GM12891 (cell line): ENCODE results near the gene UNC45A.

Experiments
- DNase-seq: peaks from one replicate; pipeline ENCODE4 v3.0.0; 2011; ENCODE audit warnings: low spot score; ENCODE audit not compliant: insufficient read length
- FAIRE-seq: peaks from 2 replicates; lab custom pipeline; 2011; peaks lifted over from hg19 to GRCh38; lab: Jason Lieb, UNC
- PAX5 ChIP-seq: IDR thresholded peaks from 2 replicates; pipeline ENCODE4 v1.6.1; 2011; ENCODE audit warnings: low read length, moderate library complexity, mild to moderate bottlenecking; ENCODE audit not compliant: insufficient read depth, severe bottlenecking
- POLR2A ChIP-seq: IDR thresholded peaks from 2 replicates; pipeline ENCODE4 v1.6.1; 2011; ENCODE audit warnings: low read depth, low read length, control low read depth
- POLR2AphosphoS5 ChIP-seq: IDR thresholded peaks from 2 replicates; pipeline ENCODE4 v1.6.1; 2011; ENCODE audit warnings: low read depth, low read length, control low read depth
- POU2F2 ChIP-seq: IDR thresholded peaks from 2 replicates; pipeline ENCODE4 v1.6.1; 2011; ENCODE audit warnings: low read depth, mild to moderate bottlenecking, control low read depth, low read length, moderate library complexity
- SPI1 ChIP-seq: IDR thresholded peaks from 2 replicates; pipeline ENCODE4 v1.6.1; 2011; ENCODE audit warnings: low read depth, low read length, control low read depth
- TAF1 ChIP-seq: IDR thresholded peaks from 2 replicates; pipeline ENCODE4 v1.6.1; 2011; ENCODE audit warnings: low read depth, low read length, control low read depth

UNC45A gene

DNA sequence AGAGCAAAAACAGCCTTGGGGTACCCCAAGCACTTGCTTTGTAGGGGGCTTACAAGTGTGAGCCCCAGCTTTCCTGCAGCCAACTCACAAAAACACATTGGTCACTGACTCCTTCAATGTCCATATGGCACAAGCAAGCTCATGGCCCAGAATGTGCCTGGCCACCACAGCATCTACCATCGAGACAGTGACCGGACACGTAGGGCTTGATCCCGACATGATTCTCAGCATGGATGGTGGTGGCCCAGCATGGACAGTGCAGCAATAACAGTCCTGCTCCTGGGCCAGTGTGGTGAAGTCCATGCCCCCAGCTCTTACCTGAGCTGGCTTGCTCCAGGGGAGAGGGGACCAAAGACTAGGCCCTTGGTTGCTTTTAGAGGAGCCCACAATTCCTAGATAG lies 6.0 kb downstream of the UNC45A start:
- DNase-seq (no peak), FAIRE-seq (no peak)
- TF ChIP-seq POU2F2 (no peak), SPI1 (no peak), POLR2A (no peak), TAF1 (no peak), PAX5 (no peak), POLR2AphosphoS5 (no peak)

DNA sequence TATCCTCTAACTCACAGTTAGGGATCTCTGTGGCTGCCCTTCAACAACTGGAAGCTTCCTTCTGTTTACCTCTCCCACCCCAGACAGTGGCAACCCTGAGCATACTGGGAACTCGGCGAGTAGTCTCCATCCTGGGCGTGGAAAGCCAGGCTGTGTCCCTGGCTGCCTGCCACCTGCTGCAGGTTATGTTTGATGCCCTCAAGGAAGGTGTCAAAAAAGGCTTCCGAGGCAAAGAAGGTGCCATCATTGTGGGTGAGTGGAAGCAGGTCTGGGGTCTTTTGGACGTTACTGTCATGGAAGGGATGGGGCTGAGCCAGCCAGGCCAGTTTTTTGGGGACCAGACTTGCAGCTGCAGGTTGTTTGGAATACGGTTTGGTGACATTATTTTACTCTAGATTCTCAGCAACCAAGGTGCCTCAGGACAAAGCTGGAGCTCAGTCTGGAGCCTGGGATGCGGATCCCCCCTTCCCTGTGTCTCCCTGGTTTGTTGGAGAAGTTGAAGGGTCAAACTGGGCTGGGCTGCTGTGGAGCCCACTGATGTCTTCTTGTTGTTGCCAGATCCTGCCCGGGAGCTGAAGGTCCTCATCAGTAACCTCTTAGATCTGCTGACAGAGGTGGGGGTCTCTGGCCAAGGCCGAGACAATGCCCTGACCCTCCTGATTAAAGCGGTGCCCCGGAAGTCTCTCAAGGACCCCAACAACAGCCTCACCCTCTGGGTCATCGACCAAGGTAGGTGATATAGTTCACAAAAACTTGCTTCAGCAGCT lies 7.5 kb downstream of the UNC45A start:
- TF ChIP-seq POLR2AphosphoS5, result no peak
- no peak for TF ChIP-seq PAX5
- TF ChIP-seq TAF1, result no peak
- no peak for TF ChIP-seq POLR2A
- no peak for TF ChIP-seq POU2F2
- no peak for TF ChIP-seq SPI1
- DNase-seq (no peak), FAIRE-seq (no peak)

DNA sequence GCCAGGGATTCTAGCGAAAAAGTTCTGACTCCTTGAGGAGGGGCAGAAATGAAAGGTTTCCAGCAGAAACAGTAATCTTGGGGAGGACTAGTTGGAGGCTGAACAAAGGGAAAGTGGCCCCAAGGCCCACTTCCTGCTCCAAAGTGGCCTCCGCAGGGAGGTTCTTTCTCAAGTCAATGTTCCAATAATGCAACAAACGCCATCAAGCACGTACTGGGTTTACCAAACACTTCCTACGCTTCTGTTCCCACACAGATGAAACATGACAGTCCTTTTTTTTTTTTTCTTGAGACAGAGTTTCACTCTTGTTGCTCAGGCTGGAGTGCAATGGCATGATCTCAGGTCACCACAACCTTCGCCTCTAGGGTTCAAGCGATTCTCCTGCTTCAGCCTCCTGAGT lies 10.0 kb downstream of the UNC45A start:
- no peak for TF ChIP-seq SPI1
- TF ChIP-seq TAF1, result no peak
- TF ChIP-seq POLR2A, result no peak
- no peak for TF ChIP-seq POLR2AphosphoS5
- TF ChIP-seq POU2F2, result no peak
- no peak for TF ChIP-seq PAX5
- FAIRE-seq, result no peak
- DNase-seq, result no peak

DNA sequence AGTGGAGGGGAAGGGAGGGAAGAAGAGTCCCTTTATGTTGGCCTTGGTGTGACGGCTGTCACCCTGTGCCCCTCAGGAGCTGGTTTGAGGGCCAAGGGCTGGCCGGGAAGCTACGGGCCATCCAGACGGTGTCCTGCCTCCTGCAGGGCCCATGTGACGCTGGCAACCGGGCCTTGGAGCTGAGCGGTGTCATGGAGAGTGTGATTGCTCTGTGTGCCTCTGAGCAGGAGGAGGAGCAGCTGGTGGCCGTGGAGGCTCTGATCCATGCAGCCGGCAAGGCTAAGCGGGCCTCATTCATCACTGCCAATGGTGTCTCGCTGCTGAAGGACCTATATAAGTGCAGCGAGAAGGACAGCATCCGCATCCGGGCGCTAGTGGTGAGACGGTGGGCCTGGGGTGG lies 11.5 kb downstream of the UNC45A start:
- DNase-seq (no peak), FAIRE-seq (no peak)
- no peak for TF ChIP-seq POLR2A

DNA sequence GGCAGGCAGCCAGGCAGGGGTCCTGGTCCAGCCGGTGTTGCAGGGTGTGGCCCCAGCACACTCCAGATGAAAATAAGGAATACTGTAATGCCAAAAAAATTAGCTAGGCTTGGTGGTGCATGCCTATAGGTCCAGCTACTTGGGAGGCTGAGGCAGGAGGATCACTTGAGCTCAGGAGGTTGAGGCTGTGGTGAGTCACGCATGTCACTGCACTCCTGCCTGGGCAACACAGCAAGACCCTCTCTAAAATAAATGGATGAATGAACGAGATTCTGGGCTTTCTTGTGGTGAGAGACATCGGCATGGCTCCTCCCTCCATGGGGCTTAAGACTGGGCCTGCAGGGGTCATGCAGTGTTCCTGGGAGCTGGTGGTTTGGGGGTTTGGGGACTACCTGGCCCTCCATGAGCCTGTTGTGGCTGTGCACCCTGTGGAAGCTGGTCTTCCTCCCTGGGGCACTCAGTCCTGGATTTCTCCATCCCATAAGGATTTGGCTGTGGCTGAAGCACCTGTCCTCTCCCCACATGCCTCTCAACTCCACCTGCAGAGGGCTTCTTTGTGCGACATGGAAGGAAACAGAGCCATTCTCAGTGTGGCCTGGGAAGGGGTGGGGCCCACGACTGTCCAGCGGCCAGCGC lies 12.0 kb downstream of the UNC45A start:
- TF ChIP-seq POU2F2 (no peak), POLR2AphosphoS5 (no peak), PAX5 (no peak), POLR2A (no peak), SPI1 (no peak), TAF1 (no peak)
- no peak for FAIRE-seq
- DNase-seq, result no peak

DNA sequence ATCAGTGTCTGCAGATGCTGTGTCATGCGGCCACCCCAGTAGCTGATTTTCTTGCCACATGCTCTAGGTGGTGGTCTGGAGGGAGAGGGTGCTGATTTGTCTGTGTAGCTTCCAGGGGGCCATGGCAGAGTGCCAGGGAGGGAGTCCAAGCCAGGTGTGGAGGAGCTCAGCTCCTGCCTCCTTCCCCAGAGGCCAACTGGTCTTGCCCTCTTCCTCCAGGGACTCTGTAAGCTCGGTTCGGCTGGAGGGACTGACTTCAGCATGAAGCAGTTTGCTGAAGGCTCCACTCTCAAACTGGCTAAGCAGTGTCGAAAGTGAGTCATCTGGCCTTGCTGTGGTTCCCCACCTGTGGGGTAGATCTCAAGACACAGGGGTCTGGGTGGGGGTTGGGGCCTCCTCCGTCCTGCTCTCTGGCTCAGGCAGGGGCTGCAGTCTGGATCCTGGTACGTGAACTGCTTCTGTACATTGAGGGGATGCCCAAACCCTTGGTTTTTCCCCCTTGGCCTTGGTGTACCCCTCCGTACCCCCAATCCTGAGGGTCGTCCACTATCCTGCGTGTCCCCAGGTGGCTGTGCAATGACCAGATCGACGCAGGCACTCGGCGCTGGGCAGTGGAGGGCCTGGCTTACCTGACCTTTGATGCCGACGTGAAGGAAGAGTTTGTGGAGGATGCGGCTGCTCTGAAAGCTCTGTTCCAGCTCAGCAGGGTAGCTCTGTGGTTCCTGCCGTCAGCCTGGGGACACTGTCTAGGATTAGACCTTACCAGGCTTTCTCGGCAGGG lies 12.7 kb downstream of the UNC45A start:
- DNase-seq, result no peak
- no peak for FAIRE-seq
- no peak for TF ChIP-seq POLR2AphosphoS5
- TF ChIP-seq PAX5, result no peak

DNA sequence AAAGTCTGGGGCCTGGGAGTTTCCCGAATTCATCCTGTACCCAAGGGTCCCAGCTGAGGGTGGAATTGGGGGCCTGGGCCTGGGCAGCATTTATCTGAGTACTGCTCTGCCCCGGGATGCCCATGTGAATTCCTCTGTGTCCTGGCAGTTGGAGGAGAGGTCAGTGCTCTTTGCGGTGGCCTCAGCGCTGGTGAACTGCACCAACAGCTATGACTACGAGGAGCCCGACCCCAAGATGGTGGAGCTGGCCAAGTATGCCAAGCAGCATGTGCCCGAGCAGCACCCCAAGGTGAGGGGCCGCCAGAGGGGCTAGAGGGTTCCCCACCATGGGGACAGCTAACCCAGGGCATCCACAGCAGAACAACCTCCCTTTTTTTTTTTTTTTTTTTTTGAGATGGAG lies 13.4 kb downstream of the UNC45A start:
- no peak for TF ChIP-seq POU2F2
- no peak for TF ChIP-seq PAX5
- TF ChIP-seq POLR2AphosphoS5, result no peak
- TF ChIP-seq POLR2A, result no peak
- TF ChIP-seq SPI1, result no peak
- TF ChIP-seq TAF1, result no peak
- DNase-seq (no peak), FAIRE-seq (no peak)

DNA sequence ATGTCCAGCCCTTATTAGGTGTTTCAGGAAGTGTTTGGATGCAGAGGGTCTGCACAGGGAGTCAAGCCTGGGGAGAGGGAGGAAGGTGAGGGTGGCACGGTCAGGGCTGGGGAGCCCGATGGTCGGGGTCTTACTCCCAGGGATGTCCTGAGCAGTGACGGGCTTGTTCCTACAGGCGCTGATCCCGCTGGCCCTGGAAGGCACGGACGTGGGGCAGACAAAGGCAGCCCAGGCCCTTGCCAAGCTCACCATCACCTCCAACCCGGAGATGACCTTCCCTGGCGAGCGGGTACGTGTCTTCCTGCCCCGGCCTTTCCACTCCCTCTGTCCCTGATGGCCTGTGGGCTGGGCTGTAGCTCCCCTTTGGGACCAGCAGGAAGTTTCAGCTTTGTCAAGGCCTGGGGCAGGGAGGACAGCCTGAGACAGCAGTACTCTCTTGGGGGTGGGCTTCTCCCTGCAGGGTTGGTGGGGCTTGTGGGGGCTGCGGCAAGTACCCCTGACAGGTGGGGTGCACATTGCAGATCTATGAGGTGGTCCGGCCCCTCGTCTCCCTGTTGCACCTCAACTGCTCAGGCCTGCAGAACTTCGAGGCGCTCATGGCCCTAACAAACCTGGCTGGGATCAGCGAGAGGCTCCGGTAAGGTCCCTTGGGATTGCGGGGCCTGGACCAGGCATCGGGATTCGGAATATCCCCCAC lies 15.0 kb downstream of the UNC45A start:
- DNase-seq (no peak), FAIRE-seq (no peak)
- TF ChIP-seq POU2F2, result no peak
- no peak for TF ChIP-seq SPI1
- TF ChIP-seq POLR2AphosphoS5, result no peak
- no peak for TF ChIP-seq PAX5
- no peak for TF ChIP-seq TAF1

DNA sequence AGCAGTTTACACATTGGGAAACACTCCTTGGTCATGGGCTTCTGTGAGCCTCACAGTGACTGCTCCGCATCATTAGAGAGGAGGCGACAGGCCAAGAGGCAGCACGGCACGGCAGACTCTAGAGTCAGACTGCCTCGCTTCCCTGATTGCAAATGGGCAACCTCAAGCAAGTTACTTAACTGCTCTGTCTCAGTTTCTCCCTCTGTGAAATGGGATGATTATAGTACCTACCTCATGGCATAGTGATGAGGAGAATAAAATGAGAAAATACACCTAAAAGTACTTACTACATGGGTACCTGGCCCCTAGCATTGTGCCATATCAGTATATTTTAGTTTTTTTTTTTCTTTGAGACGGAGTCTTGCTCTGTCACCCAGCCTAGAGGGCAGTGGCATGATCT lies 15.6 kb downstream of the UNC45A start:
- FAIRE-seq (no peak), DNase-seq (no peak)
- no peak for TF ChIP-seq POLR2AphosphoS5
- no peak for TF ChIP-seq POU2F2
- no peak for TF ChIP-seq PAX5
- no peak for TF ChIP-seq POLR2A
- TF ChIP-seq SPI1, result no peak
- TF ChIP-seq TAF1, result no peak
